ENCODE results near the gene IL1RAP. TPM values are rescaled to one million over a fixed set of nuclear protein-coding genes. Genes with fewer than 3 reads are reported as not detected.
"Not testable (repeated sequence)": the region's sequence is repeated elsewhere in the genome, so short reads cannot be mapped to it uniquely, and the experiment has no call there.

Gene IL1RAP
- polyA plus RNA-seq, 4 donors = 15.8 to 36.9 (median 21.1) TPM

GRCh38 chr3:190644766-190645165 lies 130.9 kb downstream of the IL1RAP start:
- DNase-seq (ENCODE audit: low read depth in 4 of 4, low spot score in 3 of 4) = no peak

DNA sequence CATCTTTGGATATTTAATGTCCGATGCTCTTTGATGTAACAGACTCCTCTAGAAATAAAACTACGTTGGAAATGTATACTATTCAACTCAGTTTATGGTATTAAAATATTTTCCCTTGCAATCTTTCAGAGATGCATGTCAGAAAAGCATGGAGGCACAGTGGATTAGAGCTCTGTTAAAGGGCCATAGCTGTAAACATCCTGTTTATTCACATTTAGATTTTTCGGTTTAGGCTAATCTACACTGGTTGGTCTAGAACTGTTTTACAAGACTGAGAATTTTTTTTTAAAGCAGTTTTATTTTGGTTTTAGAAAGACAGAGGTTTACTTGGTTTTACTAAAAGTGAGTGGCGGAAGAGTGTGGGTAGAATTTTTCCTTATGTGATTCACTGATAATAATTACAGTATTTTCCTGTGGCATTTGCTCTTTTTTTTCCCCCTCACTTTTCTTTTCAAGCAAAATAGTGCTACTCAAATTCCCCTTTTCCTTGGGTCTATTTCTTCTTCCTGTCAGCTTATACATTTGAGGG lies 132.1 kb downstream of the IL1RAP start:
- DNase-seq (ENCODE audit: low read depth in 4 of 4, low spot score in 3 of 4) = no peak

- no peak for DNase-seq (ENCODE audit: low read depth in 4 of 4, low spot score in 3 of 4)
Measured at GRCh38 chr3:190646996-190647395, 133.1 kb downstream of the IL1RAP start.

GRCh38 chr3:190655933-190656332 lies 142.0 kb downstream of the IL1RAP start:
- DNase-seq (ENCODE audit: low read depth in 4 of 4, low spot score in 3 of 4) = no peak

DNA sequence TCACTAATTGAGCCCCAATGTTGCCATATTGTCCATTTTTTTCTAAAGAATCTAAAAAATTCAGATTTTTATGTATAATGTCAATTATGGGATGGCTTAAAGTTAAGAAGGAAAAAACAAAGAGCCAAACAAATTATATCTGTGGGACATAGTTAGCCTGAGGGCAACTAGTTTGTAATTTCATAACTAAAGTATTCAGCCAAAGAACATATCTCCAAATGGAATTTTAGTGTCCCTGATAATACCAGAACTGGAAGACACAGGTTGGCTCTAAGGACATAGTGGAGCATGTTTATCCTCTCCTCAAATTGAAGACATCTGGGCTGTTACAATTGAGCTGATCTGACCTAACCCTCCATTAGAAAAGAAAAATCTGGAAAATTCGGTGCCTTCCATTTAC lies 144.2 kb downstream of the IL1RAP start:
- DNase-seq (ENCODE audit: low read depth in 4 of 4, low spot score in 3 of 4) = no peak

DNA sequence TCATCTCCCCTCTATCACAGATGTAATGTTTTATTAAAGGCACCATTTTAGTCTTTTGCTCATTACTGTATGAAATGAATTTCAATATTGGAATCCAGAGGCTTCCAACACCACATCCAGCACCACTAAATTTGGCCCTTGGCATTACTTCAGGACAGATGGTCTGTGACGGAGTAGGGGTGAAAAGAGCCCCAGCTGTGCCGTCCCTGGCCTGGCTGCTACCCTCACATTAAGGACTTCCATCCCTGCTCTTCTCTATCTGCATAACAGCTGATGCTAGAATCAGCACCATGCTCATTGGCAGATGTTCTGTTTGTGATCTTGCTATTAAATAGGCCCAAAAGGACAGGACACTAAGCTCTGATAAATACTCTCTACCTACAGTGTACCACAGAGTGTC lies 152.9 kb downstream of the IL1RAP start:
- no peak for DNase-seq (ENCODE audit: low read depth in 4 of 4, low spot score in 3 of 4)

DNA sequence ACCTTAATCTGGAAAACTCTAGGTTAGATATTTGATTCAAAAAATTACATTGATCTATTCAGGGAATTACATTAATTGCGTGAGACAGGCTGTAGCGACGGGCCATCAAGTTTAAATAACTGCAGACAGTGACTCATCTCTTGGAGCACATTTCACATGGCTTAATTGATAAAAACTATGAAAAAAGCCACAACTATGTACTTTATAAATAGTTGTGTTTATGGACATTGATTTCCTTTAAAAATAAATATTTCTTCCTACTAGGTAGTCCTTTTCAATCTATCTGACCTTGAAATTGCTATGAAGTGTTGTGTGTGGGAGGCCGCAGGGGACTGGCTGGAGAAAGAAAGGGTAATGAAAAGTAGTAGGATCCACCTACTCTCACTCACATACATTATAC lies 157.8 kb downstream of the IL1RAP start:
- no peak for DNase-seq (ENCODE audit: low read depth in 4 of 4, low spot score in 3 of 4)

- DNase-seq (ENCODE audit: low read depth in 4 of 4, low spot score in 3 of 4) = no peak
Measured at GRCh38 chr3:190673148-190673547, 159.3 kb downstream of the IL1RAP start.

DNA sequence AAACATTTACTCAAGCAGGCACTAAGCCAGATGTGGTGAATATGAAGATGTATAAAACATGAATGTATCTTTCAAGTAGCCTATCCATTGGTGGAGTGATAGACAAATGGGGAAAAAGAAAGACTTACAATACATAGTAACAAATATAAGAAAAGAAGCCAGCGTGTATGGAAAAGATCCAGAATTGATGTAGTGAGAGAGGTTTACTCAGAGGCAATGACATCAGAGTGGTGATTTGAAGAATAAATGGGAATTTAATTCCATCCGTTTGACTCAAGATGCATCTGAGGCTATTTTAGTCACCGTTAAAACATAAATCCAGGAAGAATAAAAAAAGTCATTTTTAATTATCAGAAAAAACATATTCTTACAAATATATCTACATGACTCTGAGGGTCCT lies 162.6 kb downstream of the IL1RAP start:
- DNase-seq (ENCODE audit: low read depth in 4 of 4, low spot score in 3 of 4) = no peak

DNA sequence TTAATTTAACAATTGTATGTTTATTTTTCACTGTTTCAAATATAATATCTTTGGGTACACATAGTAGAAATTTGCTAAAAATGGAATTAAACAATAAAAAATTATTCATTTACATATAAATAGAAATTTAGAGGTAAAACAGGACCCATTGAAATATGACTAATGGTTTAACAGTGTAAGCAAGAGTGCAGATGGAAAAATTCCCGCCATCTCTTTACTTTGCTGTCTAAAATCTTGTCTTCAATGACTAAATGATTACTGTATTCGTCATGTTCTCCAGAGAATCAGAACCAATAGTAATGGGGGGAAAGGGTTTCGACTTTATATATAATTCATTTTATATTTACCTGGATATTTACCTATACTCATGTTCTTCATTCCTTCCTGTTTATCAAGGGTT lies 163.1 kb downstream of the IL1RAP start:
- no peak for DNase-seq (ENCODE audit: low read depth in 4 of 4, low spot score in 3 of 4)

GRCh38 chr3:190677868-190678267 lies 164.0 kb downstream of the IL1RAP start:
- not testable (repeated sequence) for DNase-seq (ENCODE audit: low read depth in 4 of 4, low spot score in 3 of 4)

- no peak for DNase-seq (ENCODE audit: low read depth in 4 of 4, low spot score in 3 of 4)
Measured at GRCh38 chr3:190680691-190681090, 166.8 kb downstream of the IL1RAP start.

- no peak for DNase-seq (ENCODE audit: low read depth in 4 of 4, low spot score in 3 of 4)
Measured at GRCh38 chr3:190684776-190685175, 170.9 kb downstream of the IL1RAP start.

DNA sequence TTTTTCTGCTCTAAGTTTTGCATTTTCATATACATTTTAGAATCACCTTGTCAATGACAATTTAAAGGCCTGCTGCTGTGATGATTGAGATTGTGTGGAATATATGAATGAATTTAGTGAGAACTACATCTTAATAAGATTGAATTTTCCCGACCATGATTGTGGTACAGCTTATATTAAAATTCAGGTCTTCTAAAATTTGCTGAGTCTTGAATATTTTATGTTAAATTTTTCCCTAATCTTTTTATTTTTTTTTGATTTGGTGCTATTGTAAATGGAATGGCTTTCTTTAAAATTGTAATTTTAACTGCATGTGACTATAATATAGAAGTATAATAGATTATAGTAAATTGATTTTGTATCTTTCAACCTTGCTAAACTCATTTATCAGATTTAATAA lies 172.1 kb downstream of the IL1RAP start:
- DNase-seq (ENCODE audit: low read depth in 4 of 4, low spot score in 3 of 4) = no peak

- DNase-seq (ENCODE audit: low read depth in 4 of 4, low spot score in 3 of 4) = no peak
Measured at GRCh38 chr3:190690246-190690645, 176.4 kb downstream of the IL1RAP start.

DNA sequence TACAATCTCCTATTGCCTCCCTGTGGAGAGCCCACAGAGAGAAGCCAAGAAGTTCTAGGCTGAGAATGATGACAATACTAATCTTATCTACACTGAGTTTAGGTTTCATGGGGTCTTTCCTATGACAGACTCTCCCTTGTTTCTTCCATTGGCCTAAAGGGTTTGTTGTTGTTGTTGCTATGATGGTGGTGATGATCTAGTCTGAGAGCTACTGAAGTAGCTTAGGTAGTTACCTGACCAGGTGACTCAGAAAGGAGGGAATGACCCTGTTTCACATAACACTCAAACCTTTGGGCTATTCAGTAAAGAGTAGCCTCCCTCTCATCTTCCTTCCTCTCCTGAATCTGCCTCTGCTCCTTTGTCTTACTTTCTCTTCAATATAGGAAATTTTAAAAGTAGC lies 178.4 kb downstream of the IL1RAP start:
- DNase-seq (ENCODE audit: low read depth in 4 of 4, low spot score in 3 of 4) = no peak

- no peak for DNase-seq (ENCODE audit: low read depth in 4 of 4, low spot score in 3 of 4)
Measured at GRCh38 chr3:190694335-190695001, 180.6 kb downstream of the IL1RAP start.

DNA sequence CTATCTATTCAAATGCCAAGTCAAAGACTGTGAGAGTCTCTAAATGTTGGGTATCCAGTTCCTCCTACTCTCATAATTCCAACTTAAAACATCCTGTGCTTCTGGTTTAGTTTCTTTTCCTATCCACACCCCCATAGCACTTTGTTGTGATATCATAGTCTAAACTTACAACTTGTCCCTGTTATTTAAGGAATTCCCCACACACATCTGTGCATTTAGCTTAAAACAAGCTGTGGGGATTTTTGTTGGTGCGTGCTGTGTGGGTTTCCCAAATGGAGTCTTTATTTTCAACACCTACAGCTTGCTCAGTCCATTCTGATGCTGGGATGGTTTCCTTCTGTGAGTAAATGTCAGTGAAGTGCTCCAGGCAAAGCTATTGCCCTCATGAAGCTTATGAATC lies 181.3 kb downstream of the IL1RAP start:
- DNase-seq (ENCODE audit: low read depth in 4 of 4, low spot score in 3 of 4) = no peak

GRCh38 chr3:190695994-190696393 lies 182.1 kb downstream of the IL1RAP start:
- DNase-seq (ENCODE audit: low read depth in 4 of 4, low spot score in 3 of 4) = no peak

- no peak for DNase-seq (ENCODE audit: low read depth in 4 of 4, low spot score in 3 of 4)
Measured at GRCh38 chr3:190696777-190697501, 183.1 kb downstream of the IL1RAP start.

DNA sequence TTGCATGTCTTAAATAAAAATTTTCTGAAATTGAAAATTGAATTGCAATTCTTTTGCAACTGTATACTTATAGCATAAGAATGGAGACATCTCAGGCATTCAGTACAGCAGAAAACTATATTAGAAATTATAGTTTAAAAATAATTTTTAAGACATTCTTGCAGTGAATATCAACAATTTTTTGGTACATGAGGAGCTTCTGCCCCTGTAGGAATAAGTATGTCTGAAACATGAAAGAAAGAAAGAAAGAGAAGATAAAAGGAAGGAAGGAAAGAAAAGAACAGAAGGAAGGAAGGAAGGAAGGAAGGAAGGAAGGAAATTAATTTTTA lies 183.6 kb downstream of the IL1RAP start:
- DNase-seq (ENCODE audit: low read depth in 4 of 4, low spot score in 3 of 4) = no peak

DNA sequence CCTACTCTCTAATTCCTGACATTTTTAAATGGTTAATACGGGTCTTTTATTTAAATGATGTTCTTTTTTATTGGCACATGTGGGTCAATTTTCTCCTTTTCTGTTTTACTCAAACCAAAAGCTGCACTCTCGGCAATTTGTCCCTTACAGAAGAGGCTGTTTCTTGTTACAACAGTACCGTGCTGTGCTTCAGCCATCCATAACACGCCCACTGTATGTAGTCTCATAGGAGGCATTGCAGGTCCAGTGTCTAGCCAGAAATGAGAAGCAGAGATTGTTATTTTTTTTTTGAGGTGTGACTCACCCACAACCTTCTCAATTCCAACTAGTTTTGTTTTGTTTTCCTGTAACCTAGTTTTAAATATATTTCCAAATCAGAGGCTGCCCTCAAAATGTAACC lies 184.0 kb downstream of the IL1RAP start:
- DNase-seq (ENCODE audit: low read depth in 4 of 4, low spot score in 3 of 4) = no peak

Data from left renal pelvis (tissue), 4 donors.